Naive thymus-derived CD4-positive, alpha-beta T cell (primary cell): ENCODE results near the gene LAG3. TPM values are rescaled to one million over a fixed set of nuclear protein-coding genes. Genes with fewer than 3 reads are reported as not detected.
A peak's percentile ranks its signal among the peaks of the same experiment; 100 is the strongest.

Source experiments
- ATAC-seq: fragments of 150-1000 bp; cut with Tn5 transposase; 2 replicates; pipeline ENCODE4 v1.10.0; 2021; ENCODE audit warnings: mild to moderate bottlenecking, moderate library complexity
- CTCF ChIA-PET: fragments of 350-600 bp; sonication (Branson Sonifier 250); formaldehyde crosslinking; loops from one replicate; lab custom pipeline; 2021; ENCODE audit warnings: antibody characterized with exemption; lab: Charles Lee
- POLR2A ChIA-PET: fragments of 350-600 bp; sonication (Branson Sonifier 250); formaldehyde crosslinking; loops from one replicate; lab custom pipeline; 2021; ENCODE audit warnings: antibody characterized with exemption, inconsistent platforms; lab: Charles Lee
- DNase-seq, 9 donors: peaks; one replicate each; pipeline versions ENCODE4 v3.0.0 to v3.0.0-alpha.2; 2020 to 2022; ENCODE audit warnings: mixed read lengths in 1 of 9
- H3K27ac ChIP-seq: one replicate; pipeline ENCODE4 v1.7.0; 2013; ENCODE audit warnings: mild to moderate bottlenecking, low read depth, low read length, moderate library complexity
- H3K27me3 ChIP-seq, 2 donors: one replicate each; pipeline ENCODE4 v1.7.0; 2013; ENCODE audit warnings: low read length in 2 of 2, mild to moderate bottlenecking in 2 of 2, moderate library complexity in 2 of 2; ENCODE audit not compliant: control insufficient read depth in 2 of 2, insufficient read depth in 2 of 2
- H3K36me3 ChIP-seq, 3 experiments: 1 replicate in 2 of 3; 2 replicates in 1 of 3; pipeline ENCODE4 v1.7.0; 2013; ENCODE audit warnings: low read length in 3 of 3, mild to moderate bottlenecking in 3 of 3, moderate library complexity in 1 of 3; ENCODE audit not compliant: insufficient read depth in 3 of 3, control insufficient read depth in 2 of 3
- H3K4me1 ChIP-seq, 2 donors: one replicate each; pipeline ENCODE4 v1.7.0; 2013; ENCODE audit warnings: low read length in 2 of 2, mild to moderate bottlenecking in 2 of 2, moderate library complexity in 1 of 2; ENCODE audit not compliant: control insufficient read depth in 2 of 2, insufficient read depth in 2 of 2
- H3K4me3 ChIP-seq: 2 replicates; pipeline ENCODE4 v1.7.0; 2013; ENCODE audit warnings: mild to moderate bottlenecking, low read length
- H3K9me3 ChIP-seq, 3 experiments: 1 replicate in 2 of 3; 2 replicates in 1 of 3; pipeline ENCODE4 v1.7.0; 2013; ENCODE audit warnings: low read length in 3 of 3; ENCODE audit not compliant: control insufficient read depth in 2 of 3
- H3K27ac Mint-ChIP-seq, 9 donors: one replicate each; pipeline ENCODE4 v1.8.0; 2020 to 2022; ENCODE audit warnings: mixed read lengths in 9 of 9, mild to moderate bottlenecking in 8 of 9, moderate library complexity in 5 of 9, inconsistent platforms in 2 of 9
- H3K27me3 Mint-ChIP-seq, 5 donors: one replicate each; pipeline ENCODE4 v1.8.0; 2021 to 2022; ENCODE audit warnings: mixed read lengths in 5 of 5, mild to moderate bottlenecking in 1 of 5
- H3K36me3 Mint-ChIP-seq, 5 donors: one replicate each; pipeline ENCODE4 v1.8.0; 2020 to 2022; ENCODE audit warnings: mixed read lengths in 5 of 5, mild to moderate bottlenecking in 3 of 5, inconsistent platforms in 1 of 5
- H3K4me1 Mint-ChIP-seq, 7 donors: one replicate each; pipeline ENCODE4 v1.8.0; 2020 to 2022; ENCODE audit warnings: mixed read lengths in 7 of 7, mild to moderate bottlenecking in 3 of 7, inconsistent platforms in 1 of 7
- H3K4me3 Mint-ChIP-seq, 10 donors: one replicate each; pipeline ENCODE4 v1.8.0; 2020 to 2022; ENCODE audit warnings: mild to moderate bottlenecking in 10 of 10, mixed read lengths in 10 of 10, moderate library complexity in 6 of 10, inconsistent platforms in 2 of 10
- H3K9me3 Mint-ChIP-seq, 11 donors: one replicate each; pipeline ENCODE4 v1.8.0; 2020 to 2022; ENCODE audit warnings: mixed read lengths in 11 of 11, mild to moderate bottlenecking in 4 of 11, inconsistent platforms in 1 of 11, moderate library complexity in 1 of 11
- intact Hi-C, 2 donors: fragments of 100-400 bp; cut with micrococcal nuclease; formaldehyde crosslinking; loops; one replicate each; pipeline ENCODE4 v1.15.1; 2023
- polyA plus RNA-seq, 2 donors: library from polyadenylated mRNA; unstranded; fragments of 300-500 nt; fragmentation: Illumina TruSeq; gene quantifications; one replicate each; pipeline ENCODE4 v1.2.3, GENCODE V29; 2021
- total RNA-seq, 6 experiments: library from RNA in 5 of 6; stranded (reverse) in 5 of 6; gene quantifications; 1 replicate in 5 of 6; 2 replicates in 1 of 6; pipeline ENCODE4 v1.2.3 and lab custom pipeline; 2021 to 2026

LAG3 gene
- total and polyA plus RNA-seq, 7 experiments from 2014 or later, result 0.26 to 46.5 (median 0.86) TPM

DNA sequence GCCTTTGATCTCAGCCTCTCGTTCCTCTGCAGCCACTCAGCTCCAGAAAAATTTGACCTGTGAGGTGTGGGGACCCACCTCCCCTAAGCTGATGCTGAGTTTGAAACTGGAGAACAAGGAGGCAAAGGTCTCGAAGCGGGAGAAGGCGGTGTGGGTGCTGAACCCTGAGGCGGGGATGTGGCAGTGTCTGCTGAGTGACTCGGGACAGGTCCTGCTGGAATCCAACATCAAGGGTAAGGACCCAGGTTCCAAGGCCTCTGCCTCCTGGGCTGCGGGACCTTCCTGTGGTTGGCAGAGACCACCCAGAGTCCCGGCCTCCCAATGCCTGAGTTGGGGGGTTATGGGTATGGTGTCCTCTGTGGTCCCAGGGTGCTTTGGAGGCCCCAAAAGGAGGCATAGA lies 44.8 kb downstream of the LAG3 start:
- Mint-ChIP-seq H3K4me1 (peaks cover 13 to 27% (median 20%) of the 10 kb centered on the region in 7 donors), H3K9me3 (peaks cover 0 to 2% (median 0%) of the 10 kb centered on the region in 11 donors), H3K4me3 (no peak overlapping the region), H3K36me3 (peaks cover 11 to 40% (median 24%) of the 10 kb centered on the region in 5 donors), H3K27ac (peak overlapping the region in 1 of 9 donors; percentile 51), H3K27me3 (peaks cover 0 to 7% (median 4%) of the 10 kb centered on the region in 5 donors)
- H3K36me3 ChIP-seq, result peaks cover 0 to 69% (median 22%) of the 10 kb centered on the region in 3 experiments
- peaks cover 0 to 13% of the 10 kb centered on the region in 2 donors for H3K4me1 ChIP-seq
- ChIA-PET CTCF (interaction anchor here (1.1 to 1.5 kb wide), 3 partner anchors 8 to 64 kb away, joined by 3 to 5 read pairs (median 4); partner anchors contain the start of gene MLF2), POLR2A (interaction anchor here (0.6 kb wide), 1 partner anchor 28 kb away, joined by 3 read pairs; no protein-coding TSS in a partner anchor)
- peaks cover 0 to 2% of the 10 kb centered on the region in 2 donors for H3K27me3 ChIP-seq
- H3K9me3 ChIP-seq, result no peaks in the 10 kb centered on the region
- ATAC-seq, result no peak
- no peak overlapping the region for H3K27ac ChIP-seq
- intact Hi-C loops, result no loop called here
- no peak overlapping the region for H3K4me3 ChIP-seq
- DNase-seq, result no peak

DNA sequence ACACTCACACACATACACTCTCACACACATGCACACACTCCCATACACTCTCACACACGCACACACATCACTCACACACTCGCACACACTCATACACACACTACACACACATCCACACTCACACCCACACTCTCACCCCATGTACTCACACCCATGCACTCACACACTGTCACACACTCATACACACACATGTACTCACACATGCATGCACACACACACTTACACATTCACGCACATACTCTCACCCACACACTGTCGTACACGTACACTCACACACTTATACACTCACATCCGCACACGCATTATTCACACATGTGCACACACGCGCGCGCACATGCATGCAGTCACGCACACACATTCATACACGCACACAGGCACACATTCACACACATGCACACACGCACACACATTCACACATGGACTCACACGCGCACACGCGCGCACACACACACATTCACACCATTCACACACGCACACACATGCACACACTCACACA lies 45.4 kb downstream of the LAG3 start:
- ATAC-seq, result no peak
- no peaks in the 10 kb centered on the region for H3K9me3 ChIP-seq
- Mint-ChIP-seq H3K4me3 (no peak overlapping the region), H3K27me3 (peaks cover 0 to 13% (median 4%) of the 10 kb centered on the region in 5 donors), H3K4me1 (peaks cover 15 to 27% (median 20%) of the 10 kb centered on the region in 7 donors), H3K27ac (peak overlapping the region in 4 of 9 donors; percentile 4 to 73 (median 34)), H3K9me3 (peaks cover 0 to 2% (median 0%) of the 10 kb centered on the region in 11 donors), H3K36me3 (peaks cover 11 to 40% (median 24%) of the 10 kb centered on the region in 5 donors)
- no peak for DNase-seq
- H3K27me3 ChIP-seq, result peaks cover 0 to 3% of the 10 kb centered on the region in 2 donors
- POLR2A ChIA-PET, result interaction anchor here (0.6 kb wide), 1 partner anchor 64 kb away, joined by 3 read pairs; no protein-coding TSS in a partner anchor
- H3K4me1 ChIP-seq, result peaks cover 0 to 15% of the 10 kb centered on the region in 2 donors
- H3K4me3 ChIP-seq, result no peak overlapping the region
- CTCF ChIA-PET, result interaction anchor here (1.5 kb wide), 1 partner anchor 8 kb away, joined by 4 read pairs; no protein-coding TSS in a partner anchor
- H3K27ac ChIP-seq, result no peak overlapping the region
- intact Hi-C loops, result no loop called here
- H3K36me3 ChIP-seq, result peaks cover 0 to 69% (median 22%) of the 10 kb centered on the region in 3 experiments

DNA sequence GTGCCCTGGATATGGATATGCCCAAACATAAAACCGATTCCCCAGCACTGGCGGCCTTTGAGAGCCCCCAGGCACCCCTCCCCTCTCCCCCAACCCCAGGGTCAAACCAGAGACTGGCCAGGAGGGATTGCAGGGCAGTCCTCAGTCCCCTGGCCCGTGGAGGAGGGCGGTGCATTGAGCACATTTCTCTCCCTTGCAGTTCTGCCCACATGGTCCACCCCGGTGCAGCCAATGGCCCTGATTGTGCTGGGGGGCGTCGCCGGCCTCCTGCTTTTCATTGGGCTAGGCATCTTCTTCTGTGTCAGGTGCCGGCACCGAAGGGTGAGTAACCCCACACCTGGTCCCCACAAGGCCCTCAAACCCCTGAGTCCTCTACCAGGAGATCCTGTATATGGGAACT lies 45.9 kb downstream of the LAG3 start:
- ChIA-PET POLR2A (interaction anchor here (0.6 kb wide), 1 partner anchor 65 kb away, joined by 3 read pairs; no protein-coding TSS in a partner anchor), CTCF (interaction anchor here (1.9 kb wide), 1 partner anchor 64 kb away, joined by 4 read pairs; the partner anchor contains the start of gene MLF2)
- H3K4me1 Mint-ChIP-seq, result peaks cover 15 to 27% (median 20%) of the 10 kb centered on the region in 7 donors
- no peak overlapping the region for H3K27ac ChIP-seq
- peaks cover 0 to 3% of the 10 kb centered on the region in 2 donors for H3K27me3 ChIP-seq
- peaks cover 0 to 18% (median 9%) of the 10 kb centered on the region in 5 donors for H3K27me3 Mint-ChIP-seq
- ATAC-seq (no peak), DNase-seq (no peak)
- intact Hi-C loops, result no loop called here
- no peaks in the 10 kb centered on the region for H3K9me3 ChIP-seq
- H3K27ac Mint-ChIP-seq, result peak overlapping the region in 2 of 9 donors; percentile 6 to 61
- H3K4me3 ChIP-seq, result no peak overlapping the region
- H3K9me3 Mint-ChIP-seq, result peaks cover 0 to 2% (median 0%) of the 10 kb centered on the region in 11 donors
- no peak overlapping the region for H3K4me3 Mint-ChIP-seq
- peaks cover 0 to 69% (median 22%) of the 10 kb centered on the region in 3 experiments for H3K36me3 ChIP-seq
- peaks cover 11 to 40% (median 24%) of the 10 kb centered on the region in 5 donors for H3K36me3 Mint-ChIP-seq
- H3K4me1 ChIP-seq, result peaks cover 0 to 15% of the 10 kb centered on the region in 2 donors

- intact Hi-C loops, result no loop called here
- Histone ChIP-seq H3K4me1 (peaks cover 0 to 15% of the 10 kb centered on the region in 2 donors), H3K27me3 (peaks cover 0 to 3% of the 10 kb centered on the region in 2 donors), H3K36me3 (peaks cover 0 to 68% (median 22%) of the 10 kb centered on the region in 3 experiments), H3K4me3 (no peak overlapping the region), H3K27ac (no peak overlapping the region), H3K9me3 (no peaks in the 10 kb centered on the region)
- CTCF ChIA-PET, result interaction anchor here (1.9 kb wide), 1 partner anchor 65 kb away, joined by 4 read pairs; the partner anchor contains the start of gene MLF2
- Mint-ChIP-seq H3K36me3 (peaks cover 11 to 40% (median 21%) of the 10 kb centered on the region in 5 donors), H3K27ac (peak overlapping the region in 2 of 9 donors; percentile 55 to 61), H3K9me3 (peaks cover 0 to 2% (median 0%) of the 10 kb centered on the region in 11 donors), H3K4me3 (no peak overlapping the region), H3K27me3 (peaks cover 0 to 20% (median 9%) of the 10 kb centered on the region in 5 donors), H3K4me1 (peaks cover 15 to 25% (median 20%) of the 10 kb centered on the region in 7 donors)
- DNase-seq (no peak), ATAC-seq (no peak)
- POLR2A ChIA-PET, result interaction anchor here (0.6 kb wide), 1 partner anchor 65 kb away, joined by 3 read pairs; no protein-coding TSS in a partner anchor
These were observed 46.3 kb downstream of the LAG3 start for GRCh38 chr12:6818645-6819044.

DNA sequence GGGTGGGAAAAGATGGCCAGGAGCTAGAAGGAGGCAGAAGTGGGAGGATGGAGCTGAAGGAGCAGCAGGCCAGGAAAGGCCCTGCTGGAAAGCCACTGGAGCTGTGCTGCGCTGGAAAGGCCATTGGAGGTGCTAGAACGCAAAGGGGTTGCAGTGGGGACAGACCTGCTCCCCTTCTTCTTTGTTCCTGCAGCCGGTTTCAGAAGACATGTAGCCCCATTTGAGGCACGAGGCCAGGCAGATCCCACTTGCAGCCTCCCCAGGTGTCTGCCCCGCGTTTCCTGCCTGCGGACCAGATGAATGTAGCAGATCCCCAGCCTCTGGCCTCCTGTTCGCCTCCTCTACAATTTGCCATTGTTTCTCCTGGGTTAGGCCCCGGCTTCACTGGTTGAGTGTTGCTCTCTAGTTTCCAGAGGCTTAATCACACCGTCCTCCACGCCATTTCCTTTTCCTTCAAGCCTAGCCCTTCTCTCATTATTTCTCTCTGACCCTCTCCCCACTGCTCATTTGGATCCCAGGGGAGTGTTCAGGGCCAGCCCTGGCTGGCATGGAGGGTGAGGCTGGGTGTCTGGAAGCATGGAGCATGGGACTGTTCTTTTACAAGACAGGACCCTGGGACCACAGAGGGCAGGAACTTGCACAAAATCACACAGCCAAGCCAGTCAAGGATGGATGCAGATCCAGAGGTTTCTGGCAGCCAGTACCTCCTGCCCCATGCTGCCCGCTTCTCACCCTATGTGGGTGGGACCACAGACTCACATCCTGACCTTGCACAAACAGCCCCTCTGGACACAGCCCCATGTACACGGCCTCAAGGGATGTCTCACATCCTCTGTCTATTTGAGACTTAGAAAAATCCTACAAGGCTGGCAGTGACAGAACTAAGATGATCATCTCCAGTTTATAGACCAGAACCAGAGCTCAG lies 47.0 kb downstream of the LAG3 start:
- no peak for DNase-seq
- H3K36me3 ChIP-seq, result peaks cover 0 to 61% (median 17%) of the 10 kb centered on the region in 3 experiments
- CTCF ChIA-PET, result interaction anchor here (1.9 kb wide), 1 partner anchor 66 kb away, joined by 4 read pairs; the partner anchor contains the start of gene MLF2
- ATAC-seq, result no peak
- Mint-ChIP-seq H3K4me1 (peaks cover 15 to 23% (median 20%) of the 10 kb centered on the region in 7 donors), H3K27ac (peak overlapping the region in 5 of 9 donors; percentile 10 to 65 (median 55)), H3K27me3 (peaks cover 0 to 23% (median 9%) of the 10 kb centered on the region in 5 donors), H3K9me3 (peaks cover 0 to 2% (median 0%) of the 10 kb centered on the region in 11 donors), H3K36me3 (peaks cover 11 to 34% (median 19%) of the 10 kb centered on the region in 5 donors), H3K4me3 (peak overlapping the region in 1 of 10 donors; percentile 30)
- no peak overlapping the region for H3K4me3 ChIP-seq
- intact Hi-C loops, result no loop called here
- peaks cover 0 to 3% of the 10 kb centered on the region in 2 donors for H3K27me3 ChIP-seq
- peaks cover 0 to 15% of the 10 kb centered on the region in 2 donors for H3K4me1 ChIP-seq
- POLR2A ChIA-PET, result interaction anchor here (3.6 kb wide), 1 partner anchor 30 kb away, joined by 12 read pairs; the partner anchor contains the start of gene CD4
- no peak overlapping the region for H3K27ac ChIP-seq
- H3K9me3 ChIP-seq, result no peaks in the 10 kb centered on the region
